Spinal cord (tissue), 10 donors: ENCODE measurements around the gene MB. TPM values are rescaled to one million over a fixed set of nuclear protein-coding genes. Genes with fewer than 3 reads are reported as not detected.

Experiments
- DNase-seq, 6 donors: peaks; one replicate each; pipeline versions ENCODE4 v3.0.0 to v3.0.0-alpha.2; 2013 to 2015; ENCODE audit warnings: low spot score in 6 of 6, low read depth in 4 of 6
- H3K27ac ChIP-seq: one replicate; pipeline ENCODE4 v1.5.1; 2013; ENCODE audit warnings: low read depth, low read length, control low read depth
- H3K27me3 ChIP-seq: one replicate; pipeline ENCODE4 v1.6.1; 2013; ENCODE audit warnings: low read length; ENCODE audit not compliant: control insufficient read depth, insufficient read depth
- H3K36me3 ChIP-seq: one replicate; pipeline ENCODE4 v1.6.1; 2013; ENCODE audit warnings: low read length; ENCODE audit not compliant: control insufficient read depth, insufficient read depth
- H3K4me1 ChIP-seq: one replicate; pipeline ENCODE4 v1.6.1; 2013; ENCODE audit warnings: low read length; ENCODE audit not compliant: control insufficient read depth, insufficient read depth
- H3K4me3 ChIP-seq: one replicate; pipeline ENCODE4 v1.5.1; 2013; ENCODE audit warnings: low read depth, low read length, control low read depth
- H3K9me3 ChIP-seq: one replicate; pipeline ENCODE4 v1.6.1; 2013; ENCODE audit warnings: low read length; ENCODE audit not compliant: control insufficient read depth, insufficient read depth
- whole genome bisulfite sequencing: methylation state at CpG from one replicate; pipeline ENCODE4 v1.1.5; 2013; ENCODE audit warnings: missing lambda C conversion rate; ENCODE audit not compliant: insufficient coverage; 5-methylcytosine and 5-hydroxymethylcytosine counted together
- polyA plus RNA-seq, 2 donors: library from polyadenylated mRNA; unstranded; fragments of 120-200 nt; gene quantifications; one replicate each; pipeline ENCODE4 v1.2.1, GENCODE V29; 2013; ENCODE audit not compliant: insufficient read length in 2 of 2
- total RNA-seq, 2 donors: library from RNA; depleted of rRNA in 1 of 2; stranded (reverse); fragments of 120-200 nt in 1 of 2; fragments of >200 nt in 1 of 2; gene quantifications; one replicate each; pipeline versions ENCODE4 v1.2.3 to v1.2.4, GENCODE V29; 2013 to 2014
- donor health status: healthy.

The MB gene
- total and polyA plus RNA-seq, 4 donors: 0.41 to 1.8 (median 0.64) TPM

DNA sequence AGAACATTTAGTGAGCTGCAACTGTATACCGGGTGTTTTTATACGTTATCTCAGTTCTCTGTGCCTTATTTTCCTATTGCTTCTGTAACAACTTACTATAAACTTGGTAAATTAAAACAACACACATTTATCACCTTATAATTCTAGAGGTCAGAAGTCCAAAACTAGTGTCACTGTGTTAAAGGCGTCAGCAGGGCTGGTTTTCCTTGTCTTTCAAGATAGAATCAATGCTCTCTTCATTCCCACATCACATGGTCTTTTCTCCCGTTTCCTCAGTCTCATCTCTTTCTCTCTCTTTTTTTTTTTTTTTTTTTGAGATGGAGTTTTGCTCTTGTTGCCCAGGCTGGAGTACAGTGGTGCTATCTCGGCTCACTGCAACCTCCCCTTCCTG, 36.1 kb downstream of the MB start:
- Histone ChIP-seq H3K9me3 (no peaks in the 10 kb centered on the region), H3K4me3 (no peak overlapping the region), H3K36me3 (no peaks in the 10 kb centered on the region), H3K27ac (no peak overlapping the region), H3K4me1 (no peaks in the 10 kb centered on the region), H3K27me3 (no peaks in the 10 kb centered on the region)
- no CpG with 5 or more reads among the region's 5 CpGs for WGBS
- no peak for DNase-seq

DNA sequence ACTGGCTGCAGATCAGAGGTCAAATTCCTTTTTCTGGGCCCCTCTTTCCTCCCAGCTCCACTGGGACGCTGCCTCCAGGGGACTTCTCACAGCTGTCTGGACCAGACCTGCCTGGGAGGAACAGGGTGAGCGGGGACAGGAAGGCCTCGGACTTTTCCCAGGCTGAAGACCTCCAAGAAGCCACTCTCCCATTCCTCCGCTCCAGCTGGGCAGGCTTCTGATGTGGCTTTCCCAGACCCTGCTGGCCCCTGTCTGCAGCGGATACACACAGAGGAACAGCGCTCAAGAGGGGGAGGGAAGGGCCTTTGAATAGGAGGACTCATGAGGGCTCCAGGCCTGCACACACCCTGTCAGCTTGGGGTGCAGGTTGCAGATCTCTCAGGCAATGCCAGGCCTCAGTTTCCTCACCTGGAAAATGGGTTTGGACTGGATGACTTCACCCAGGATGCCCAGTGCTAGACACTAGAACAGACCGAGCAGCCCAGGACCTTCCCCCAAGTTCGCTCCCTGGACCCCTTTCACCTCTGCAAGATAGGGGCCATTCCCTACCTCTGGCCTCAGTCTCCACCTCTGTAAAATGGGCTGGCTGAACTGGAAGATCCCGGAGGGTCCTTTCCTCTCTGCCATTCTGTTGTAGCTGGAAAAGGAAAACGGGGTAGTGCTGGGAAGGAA, 36.6 kb downstream of the MB start:
- DNase-seq: no peak
- H3K27me3 ChIP-seq: no peaks in the 10 kb centered on the region
- H3K4me3 ChIP-seq: no peak overlapping the region
- no peaks in the 10 kb centered on the region for H3K9me3 ChIP-seq
- peaks cover 2% of the 10 kb centered on the region for H3K4me1 ChIP-seq
- no peaks in the 10 kb centered on the region for H3K36me3 ChIP-seq
- WGBS: 77% methylated on average over 6 of the region's 10 CpGs
- no peak overlapping the region for H3K27ac ChIP-seq

DNA sequence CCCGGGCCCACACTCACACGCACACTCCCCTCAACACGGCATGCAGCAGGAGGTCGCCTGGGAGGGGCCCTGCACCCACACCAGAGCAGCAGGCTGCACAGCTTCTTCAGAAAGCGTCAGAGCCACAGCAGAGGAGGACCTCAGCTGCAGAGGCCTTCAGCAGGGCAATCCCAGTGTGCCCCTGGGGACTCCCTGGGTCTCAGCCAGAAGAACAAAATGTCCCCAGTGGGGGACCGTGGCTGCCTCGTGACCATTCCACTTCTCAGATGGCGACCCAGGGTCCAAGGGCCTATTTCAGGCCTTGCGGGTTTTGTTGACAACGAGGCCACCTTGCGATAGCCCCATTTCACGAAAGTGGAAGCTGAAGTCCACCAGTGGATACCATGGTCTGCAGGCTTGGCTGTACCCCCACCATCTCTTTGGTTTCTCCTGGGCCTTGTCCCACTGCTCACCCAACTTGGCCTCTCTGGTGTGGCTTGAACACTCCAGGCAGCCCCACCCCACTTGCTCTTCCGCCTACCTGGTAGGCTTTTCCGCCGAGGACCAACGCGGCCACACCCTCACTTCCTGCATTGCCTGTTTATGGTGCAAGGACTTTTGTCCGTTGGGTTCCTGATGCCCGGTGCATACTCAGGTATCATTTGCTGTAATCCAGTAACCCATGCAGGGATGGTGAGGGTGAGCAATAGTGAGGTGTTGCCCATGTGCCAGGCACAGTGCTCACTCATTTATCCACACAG, 38.1 kb downstream of the MB start:
- H3K27ac ChIP-seq: no peak overlapping the region
- H3K4me3 ChIP-seq: no peak overlapping the region
- no peak for DNase-seq
- no peaks in the 10 kb centered on the region for H3K9me3 ChIP-seq
- H3K27me3 ChIP-seq: no peaks in the 10 kb centered on the region
- WGBS: 96% methylated on average over 17 of the region's 19 CpGs
- no peaks in the 10 kb centered on the region for H3K36me3 ChIP-seq
- peaks cover 9% of the 10 kb centered on the region for H3K4me1 ChIP-seq

DNA sequence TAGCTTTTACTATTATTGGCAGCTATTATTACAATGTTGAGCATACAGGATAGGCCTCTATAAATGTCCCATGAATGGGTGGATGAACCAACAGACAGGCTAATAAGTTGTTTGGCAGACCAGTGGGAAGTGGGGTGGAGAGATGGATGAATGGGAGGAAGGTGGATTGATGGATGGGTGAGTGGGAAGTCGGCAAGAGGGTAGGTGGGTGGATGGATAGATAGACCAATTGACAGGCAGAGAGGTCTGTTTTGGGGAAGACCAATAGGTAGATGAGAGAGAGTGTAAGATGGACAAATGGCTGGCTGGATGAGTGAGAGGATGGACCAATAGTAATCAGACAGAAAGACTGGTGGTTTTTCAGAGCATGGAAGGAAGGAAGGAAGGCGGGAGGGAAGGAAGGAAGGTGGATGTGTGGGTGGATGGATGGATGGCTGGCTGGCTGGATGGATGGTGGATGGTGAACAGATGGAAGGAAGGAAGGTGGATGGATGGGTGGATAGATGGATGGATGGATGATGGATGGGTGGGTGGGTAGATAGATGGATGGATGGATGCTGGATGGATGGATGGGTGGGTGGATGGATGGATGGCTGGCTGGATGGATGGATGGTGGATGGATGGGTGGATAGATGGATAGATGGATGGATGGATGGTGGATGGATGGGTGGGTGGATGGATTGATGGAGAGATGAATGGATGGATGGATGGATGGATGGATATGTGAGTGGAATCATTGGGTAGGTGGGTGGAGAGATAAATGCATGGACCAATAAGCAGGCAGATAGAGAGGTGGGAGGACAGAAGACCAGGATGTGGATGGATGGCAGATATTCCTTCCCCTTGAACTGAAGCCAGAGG, 39.1 kb downstream of the MB start:
- no peak overlapping the region for H3K4me3 ChIP-seq
- H3K36me3 ChIP-seq: no peaks in the 10 kb centered on the region
- H3K27me3 ChIP-seq: no peaks in the 10 kb centered on the region
- no peak for DNase-seq
- 95% methylated on average over 2 of the region's 2 CpGs for WGBS
- no peaks in the 10 kb centered on the region for H3K9me3 ChIP-seq
- no peak overlapping the region for H3K27ac ChIP-seq
- H3K4me1 ChIP-seq: peaks cover 12% of the 10 kb centered on the region

DNA sequence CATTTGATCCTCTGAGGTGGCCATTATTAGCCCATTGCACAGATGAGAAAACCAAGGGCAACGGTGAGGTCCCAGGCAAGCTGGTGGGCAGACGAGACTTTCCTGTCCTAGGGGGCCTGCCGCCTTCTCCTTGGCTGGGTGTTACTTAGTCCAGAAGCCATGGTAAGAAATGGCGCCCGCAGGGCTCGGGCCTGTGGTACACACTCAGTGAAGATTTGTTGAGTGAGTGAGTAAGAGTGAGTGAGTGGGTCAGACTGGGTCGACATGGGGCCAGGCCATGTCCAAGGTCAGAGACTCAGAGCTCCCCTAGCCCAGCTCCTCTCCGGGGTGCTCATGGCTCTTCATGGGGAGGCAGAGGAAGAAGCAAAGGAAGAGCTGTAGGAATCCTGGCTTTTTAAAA, 40.5 kb downstream of the MB start:
- Histone ChIP-seq H3K36me3 (no peaks in the 10 kb centered on the region), H3K9me3 (no peaks in the 10 kb centered on the region), H3K4me3 (no peak overlapping the region), H3K27me3 (no peaks in the 10 kb centered on the region), H3K27ac (no peak overlapping the region), H3K4me1 (peaks cover 16% of the 10 kb centered on the region)
- WGBS: 80% methylated on average over 7 of the region's 8 CpGs
- no peak for DNase-seq

DNA sequence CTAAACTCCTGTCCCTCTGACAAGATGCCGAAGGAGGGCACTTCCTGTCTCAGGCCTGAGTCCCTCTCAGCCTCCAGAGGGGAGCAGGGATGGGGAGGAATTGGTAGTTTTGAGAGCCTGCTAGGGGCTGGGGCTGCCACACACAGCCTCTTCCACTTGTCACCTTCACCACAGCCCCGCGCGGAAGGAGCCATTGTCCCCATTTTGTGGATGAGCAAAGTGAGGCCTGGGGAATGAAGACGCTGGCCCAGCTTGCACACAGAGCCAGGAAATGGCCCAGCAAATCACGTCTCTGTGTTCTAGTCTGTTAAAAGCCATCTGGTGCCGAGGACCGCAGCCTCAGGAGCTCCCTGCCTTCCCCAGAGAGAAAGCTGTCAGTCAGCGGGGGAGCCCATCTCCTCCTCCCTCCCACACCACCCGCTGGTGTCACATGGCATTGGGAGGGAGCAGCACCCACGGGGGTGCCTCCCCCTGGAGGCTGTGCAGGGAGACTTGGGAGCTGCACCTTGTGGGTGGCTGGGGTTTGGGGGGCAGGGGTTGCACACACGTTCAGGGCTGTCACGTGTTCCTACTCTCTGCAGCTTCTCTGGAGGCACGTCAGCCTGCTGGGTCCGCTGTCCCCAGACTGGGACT, 41.9 kb downstream of the MB start:
- 54% methylated on average over 10 of the region's 15 CpGs for WGBS
- Histone ChIP-seq H3K36me3 (no peaks in the 10 kb centered on the region), H3K4me3 (no peak overlapping the region), H3K27me3 (no peaks in the 10 kb centered on the region), H3K4me1 (peaks cover 23% of the 10 kb centered on the region), H3K9me3 (no peaks in the 10 kb centered on the region), H3K27ac (no peak overlapping the region)
- DNase-seq: no peak

DNA sequence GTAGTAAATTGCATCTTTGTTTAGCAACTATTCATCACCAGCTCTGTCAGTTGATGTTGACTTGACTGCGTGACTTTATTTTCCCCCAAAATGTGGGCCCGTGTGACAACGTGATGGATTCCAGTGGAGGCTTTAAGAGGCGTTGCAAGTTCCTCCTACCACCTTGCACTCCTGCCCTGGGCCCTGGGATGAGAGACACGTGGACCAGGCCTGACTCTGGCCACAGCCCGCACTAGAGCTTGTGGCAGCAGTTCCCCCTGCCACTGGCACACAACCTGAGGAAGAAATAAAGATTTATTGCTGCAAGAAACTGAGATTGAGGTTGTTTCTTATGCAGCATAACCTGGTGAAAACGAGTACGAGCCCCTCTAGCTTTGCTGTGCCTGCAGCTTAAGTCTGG, 44.6 kb downstream of the MB start:
- WGBS: 74% methylated on average over 5 of the region's 8 CpGs

DNA sequence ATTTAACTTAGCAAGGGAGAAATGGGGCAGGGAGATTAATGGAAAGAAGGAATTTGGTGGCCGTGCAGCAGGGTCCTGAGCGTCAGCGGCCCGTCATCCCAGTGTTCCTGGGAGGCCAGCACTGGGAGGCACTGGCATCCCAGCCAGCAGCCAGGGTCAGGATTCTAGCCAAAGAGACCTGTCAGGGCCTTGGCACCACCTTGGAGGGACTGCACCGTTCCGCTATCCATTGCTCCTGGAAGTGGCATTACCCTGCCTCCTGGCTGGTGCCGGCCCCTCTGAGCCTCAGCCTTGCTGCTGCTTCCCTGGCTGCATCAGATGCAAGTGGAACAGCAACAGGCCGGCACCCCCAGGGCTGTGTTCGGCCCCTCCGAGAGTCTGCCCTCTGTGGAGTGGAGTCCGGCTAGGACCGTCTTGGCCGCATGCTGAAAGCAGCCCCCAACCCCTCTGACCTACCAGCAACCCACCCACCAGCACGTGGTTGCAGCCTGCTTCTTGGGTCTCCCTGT, 46.4 kb downstream of the MB start:
- no peaks in the 10 kb centered on the region for H3K9me3 ChIP-seq
- no peak overlapping the region for H3K4me3 ChIP-seq
- no peak overlapping the region for H3K27ac ChIP-seq
- no peaks in the 10 kb centered on the region for H3K27me3 ChIP-seq
- no peak for DNase-seq
- H3K36me3 ChIP-seq: no peaks in the 10 kb centered on the region
- WGBS: 71% methylated on average over 14 of the region's 14 CpGs
- H3K4me1 ChIP-seq: peaks cover 47% of the 10 kb centered on the region

More for the DNA sequence above, 44.6 kb downstream of the MB start:
- no peak overlapping the region for H3K4me3 ChIP-seq
- no peaks in the 10 kb centered on the region for H3K36me3 ChIP-seq
- peaks cover 42% of the 10 kb centered on the region for H3K4me1 ChIP-seq
- no peak for DNase-seq
- no peak overlapping the region for H3K27ac ChIP-seq
- H3K9me3 ChIP-seq: no peaks in the 10 kb centered on the region
- no peaks in the 10 kb centered on the region for H3K27me3 ChIP-seq

DNA sequence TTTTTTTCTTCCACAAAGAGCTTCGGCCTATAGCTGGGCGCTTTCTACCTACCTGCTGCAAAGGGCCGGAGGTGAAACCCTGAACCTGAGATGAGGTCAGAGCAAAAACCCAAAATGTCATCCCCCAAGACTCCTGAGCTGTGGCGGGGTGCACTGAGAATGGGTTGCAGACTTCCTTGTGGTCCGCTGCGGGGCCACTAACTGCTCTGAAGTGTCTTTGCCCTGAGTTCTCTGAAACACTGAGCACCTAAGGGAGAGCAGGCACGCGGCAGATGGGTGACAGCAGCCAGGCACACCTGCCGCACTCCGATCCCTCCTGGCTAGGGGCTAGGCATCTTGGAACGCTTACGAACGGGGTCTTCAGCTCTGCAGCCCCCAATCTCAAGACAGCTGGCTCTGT, 47.2 kb downstream of the MB start:
- H3K27ac ChIP-seq: no peak overlapping the region
- WGBS: 95% methylated on average over 11 of the region's 13 CpGs
- H3K4me1 ChIP-seq: peaks cover 40% of the 10 kb centered on the region
- H3K36me3 ChIP-seq: no peaks in the 10 kb centered on the region
- no peaks in the 10 kb centered on the region for H3K27me3 ChIP-seq
- H3K9me3 ChIP-seq: no peaks in the 10 kb centered on the region
- H3K4me3 ChIP-seq: no peak overlapping the region
- no peak for DNase-seq
